Ovary (tissue), 9 donors: Measurements from ENCODE around the gene LIMA1. TPM values are rescaled to one million over a fixed set of nuclear protein-coding genes. Genes with fewer than 3 reads are reported as not detected.

Source experiments
- DNase-seq, 5 donors: peaks; one replicate each; pipeline ENCODE4 v3.0.0-alpha.2; 2019 to 2020
- H3K27ac ChIP-seq, 2 donors: fragments of 200-600 bp; one replicate each; pipeline versions ENCODE4 v1.5.1 to v1.8.0; 2019 to 2022
- H3K27me3 ChIP-seq: fragments of 200-600 bp; one replicate; pipeline ENCODE4 v1.8.0; 2022
- H3K36me3 ChIP-seq: fragments of 200-600 bp; sonication (generic); one replicate; pipeline ENCODE4 v1.5.1; 2019
- H3K4me1 ChIP-seq: one replicate; pipeline ENCODE4 v1.8.1; 2013; ENCODE audit warnings: mild to moderate bottlenecking, moderate library complexity; ENCODE audit not compliant: insufficient read depth
- H3K4me3 ChIP-seq: fragments of 200-600 bp; sonication (generic); one replicate; pipeline ENCODE4 v1.5.1; 2017
- H3K9me3 ChIP-seq, 2 donors: fragments of 200-600 bp in 1 of 2; sonication (generic) in 1 of 2; one replicate each; pipeline versions ENCODE4 v1.5.1 to v1.8.1; 2013 to 2019; ENCODE audit warnings: mild to moderate bottlenecking in 1 of 2, moderate library complexity in 1 of 2
- EP300 ChIP-seq: sonication (generic); formaldehyde crosslinking; IDR thresholded peaks from one replicate; pipeline ENCODE4 v1.6.1; 2017; ENCODE audit warnings: antibody characterized with exemption
- POLR2A ChIP-seq: fragments of 450-650 bp; IDR thresholded peaks from one replicate; pipeline ENCODE4 v1.6.1; 2017; ENCODE audit warnings: antibody characterized with exemption, mild to moderate bottlenecking, moderate library complexity
- WGBS, 3 donors: extraction: QIAGEN DNeasy Blood & Tissue Kit in 1 of 3; methylation state at CpG; one replicate each; pipeline versions ENCODE4 v1.1.5 to v1.1.7; 2013 to 2017; 5-methylcytosine and 5-hydroxymethylcytosine counted together
- intact Hi-C, 4 donors: fragments of 100-400 bp; cut with DNase I; formaldehyde crosslinking; loops; one replicate each; pipeline versions ENCODE4 v1.11.0 to v1.15.1; 2022 to 2023
- polyA plus RNA-seq, 2 donors: library from polyadenylated mRNA; stranded (reverse); fragments of 200-250 nt in 1 of 2; fragments of 350-450 nt in 1 of 2; fragmentation: Illumina TruSeq in 1 of 2; extraction: RNeasy Lipid Tissue Mini Kit (QIAGEN cat#74804) in 1 of 2; gene quantifications; one replicate each; pipeline ENCODE4 v1.2.3, GENCODE V29; 2013 to 2014
- total RNA-seq, 7 donors: library from RNA; depleted of rRNA in 2 of 7; stranded (reverse); fragments of >200 nt in 2 of 7; fragmentation: NEBNext Ultra II Directional in 3 of 7; extraction: Animal tissue kit (Norgen Biotek cat#: 25700) in 3 of 7; gene quantifications; one replicate each; pipeline versions ENCODE4 v1.1.0 to v1.2.4, GENCODE V29; 2016 to 2023
- TF ChIP-seq, protein P1 (sequence below), 3 donors: fragments of 450-650 bp in 2 of 3; fragments of 200-600 bp in 1 of 3; IDR thresholded peaks; one replicate each; pipeline versions ENCODE4 v1.5.1 to v1.8.0; 2016 to 2022; ENCODE audit warnings: antibody characterized with exemption in 3 of 3, mild to moderate bottlenecking in 1 of 3
- donor health status: DM: no; HTN: no; CAD: no; lungs with moderate emphysema.
- donor health status: DM: no; HTN: no; CAD: no.
- donor health status: Bipolar disorder and iron deficiency.
- donor health status: DM: yes; HTN: yes; CAD: no.
- donor health status: DM: no; HTN: no; CAD: no.
- donor health status: DM: yes; HTN: yes; CAD: no.

Gene LIMA1
- total and polyA plus RNA-seq, 9 donors, result 28.0 to 80.0 (median 45.2) TPM

DNA sequence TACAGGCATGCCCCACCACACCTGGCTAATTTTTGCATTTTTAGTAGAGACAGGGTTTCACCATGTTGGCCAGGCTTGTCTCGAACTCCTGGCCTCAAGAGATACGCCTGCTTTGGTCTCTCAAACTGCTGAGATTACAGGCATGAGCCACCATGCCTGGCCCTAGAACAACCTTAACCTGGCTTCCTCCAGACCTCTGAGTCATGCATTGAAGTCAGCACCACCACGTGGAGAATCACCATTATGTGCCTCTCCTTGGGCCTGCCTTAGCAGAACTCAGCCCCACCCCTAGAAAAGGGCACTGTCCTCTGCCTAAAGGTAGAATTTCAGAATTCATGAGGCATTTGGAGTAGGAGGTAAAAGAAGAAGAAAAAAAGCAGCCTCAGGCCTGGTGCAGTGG is 49.0 kb downstream of the LIMA1 start:
- Histone ChIP-seq H3K27ac (no peak overlapping the region), H3K9me3 (no peaks in the 10 kb centered on the region), H3K27me3 (no peaks in the 10 kb centered on the region), H3K4me1 (no peaks in the 10 kb centered on the region), H3K4me3 (no peak overlapping the region), H3K36me3 (no peaks in the 10 kb centered on the region)
- TF ChIP-seq, protein P1, sequence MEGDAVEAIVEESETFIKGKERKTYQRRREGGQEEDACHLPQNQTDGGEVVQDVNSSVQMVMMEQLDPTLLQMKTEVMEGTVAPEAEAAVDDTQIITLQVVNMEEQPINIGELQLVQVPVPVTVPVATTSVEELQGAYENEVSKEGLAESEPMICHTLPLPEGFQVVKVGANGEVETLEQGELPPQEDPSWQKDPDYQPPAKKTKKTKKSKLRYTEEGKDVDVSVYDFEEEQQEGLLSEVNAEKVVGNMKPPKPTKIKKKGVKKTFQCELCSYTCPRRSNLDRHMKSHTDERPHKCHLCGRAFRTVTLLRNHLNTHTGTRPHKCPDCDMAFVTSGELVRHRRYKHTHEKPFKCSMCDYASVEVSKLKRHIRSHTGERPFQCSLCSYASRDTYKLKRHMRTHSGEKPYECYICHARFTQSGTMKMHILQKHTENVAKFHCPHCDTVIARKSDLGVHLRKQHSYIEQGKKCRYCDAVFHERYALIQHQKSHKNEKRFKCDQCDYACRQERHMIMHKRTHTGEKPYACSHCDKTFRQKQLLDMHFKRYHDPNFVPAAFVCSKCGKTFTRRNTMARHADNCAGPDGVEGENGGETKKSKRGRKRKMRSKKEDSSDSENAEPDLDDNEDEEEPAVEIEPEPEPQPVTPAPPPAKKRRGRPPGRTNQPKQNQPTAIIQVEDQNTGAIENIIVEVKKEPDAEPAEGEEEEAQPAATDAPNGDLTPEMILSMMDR (IDR thresholded peaks at IDR 0.05), result no peak
- no peak for TF ChIP-seq EP300
- TF ChIP-seq POLR2A, result no peak
- no peak for DNase-seq
- intact Hi-C loops, result no loop called here
- 75 to 80% (median 76%) methylated on average over 3 of the region's 3 CpGs for WGBS, 3 donors

DNA sequence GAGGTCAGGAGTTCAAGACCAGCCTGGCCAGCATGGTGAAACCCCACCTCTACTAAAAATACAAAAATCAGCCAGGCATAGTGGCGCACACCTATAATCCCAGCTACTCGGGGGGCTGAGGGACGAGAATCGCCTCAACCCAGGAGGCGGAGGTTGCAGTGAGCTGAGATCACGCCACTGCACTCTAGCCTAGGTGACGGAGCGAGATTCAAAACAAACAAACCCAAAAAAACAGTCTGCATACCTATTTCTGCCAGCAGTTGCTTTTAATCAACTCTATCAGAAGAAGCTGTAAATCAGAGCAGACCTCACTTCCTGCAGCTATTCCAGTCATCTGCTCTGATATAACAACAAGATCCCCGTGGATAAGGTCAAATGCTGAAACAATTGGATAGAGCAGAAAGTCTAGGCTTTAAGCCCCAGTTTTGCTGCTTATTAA is 50.5 kb downstream of the LIMA1 start:
- no peak overlapping the region for H3K4me3 ChIP-seq
- no peak for TF ChIP-seq EP300
- TF ChIP-seq POLR2A, result no peak
- TF ChIP-seq, protein P1 (IDR thresholded peaks at IDR 0.05), result no peak
- no peaks in the 10 kb centered on the region for H3K4me1 ChIP-seq
- no peaks in the 10 kb centered on the region for H3K9me3 ChIP-seq
- H3K27me3 ChIP-seq, result no peaks in the 10 kb centered on the region
- no peak for DNase-seq
- WGBS, 3 donors, result 81 to 94% (median 90%) methylated on average over 9 of the region's 9 CpGs
- intact Hi-C loops, result no loop called here
- H3K27ac ChIP-seq, result no peak overlapping the region
- no peaks in the 10 kb centered on the region for H3K36me3 ChIP-seq

DNA sequence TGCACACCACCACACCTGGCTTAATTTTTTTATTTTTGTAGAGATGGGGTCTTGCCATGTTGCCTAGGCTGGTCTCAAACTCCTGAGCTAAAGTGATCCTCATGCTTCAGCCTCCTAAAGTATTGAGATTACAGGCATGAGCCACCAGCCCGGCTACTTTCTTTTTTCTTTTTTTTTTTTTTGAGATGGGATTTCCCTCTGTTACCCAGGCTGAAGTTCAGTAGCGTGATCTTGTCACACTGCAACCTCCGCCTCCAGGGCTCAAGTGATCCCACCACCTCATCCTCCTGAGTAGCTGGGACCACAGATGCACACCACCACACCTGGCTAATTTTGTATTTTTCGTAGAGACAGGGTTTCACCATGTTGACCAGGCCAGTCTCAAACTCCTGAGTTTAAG is 51.1 kb downstream of the LIMA1 start:
- Histone ChIP-seq H3K27ac (no peak overlapping the region), H3K4me1 (no peaks in the 10 kb centered on the region), H3K4me3 (no peak overlapping the region), H3K27me3 (no peaks in the 10 kb centered on the region), H3K36me3 (no peaks in the 10 kb centered on the region), H3K9me3 (no peaks in the 10 kb centered on the region)
- intact Hi-C loops, result no loop called here
- DNase-seq, result no peak
- WGBS, 3 donors, result 91 to 97% (median 93%) methylated on average over 4 of the region's 4 CpGs
- TF ChIP-seq EP300, result no peak
- TF ChIP-seq, protein P1 (IDR thresholded peaks at IDR 0.05), result no peak
- no peak for TF ChIP-seq POLR2A

DNA sequence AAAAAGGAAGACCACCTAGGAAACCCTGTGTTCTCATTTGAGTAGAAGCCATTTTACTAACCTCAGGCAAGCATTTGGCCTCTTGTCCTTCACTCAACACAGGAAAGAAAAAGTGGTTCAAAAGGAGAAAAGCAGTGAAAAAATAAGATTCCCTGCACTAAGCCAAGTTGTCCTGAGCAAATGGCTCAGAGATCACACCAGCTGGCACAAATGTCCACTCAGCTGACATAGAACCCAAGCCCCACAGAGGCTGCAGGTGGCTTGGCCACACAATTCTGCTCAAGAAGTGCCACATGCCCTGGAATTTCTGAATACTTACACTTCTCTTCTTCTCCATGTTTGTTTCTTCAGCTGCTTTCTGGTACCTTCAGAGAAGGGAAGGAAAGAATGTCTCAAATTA is 52.0 kb downstream of the LIMA1 start:
- no peak for DNase-seq
- intact Hi-C loops, result no loop called here
- no peak overlapping the region for H3K27ac ChIP-seq

More for the DNA sequence above, 52.0 kb downstream of the LIMA1 start:
- TF ChIP-seq, protein P1 (IDR thresholded peaks at IDR 0.05), result no peak
- TF ChIP-seq EP300 (no peak), POLR2A (no peak)
- no peak overlapping the region for H3K4me3 ChIP-seq
- H3K4me1 ChIP-seq, result no peaks in the 10 kb centered on the region
- H3K9me3 ChIP-seq, result no peaks in the 10 kb centered on the region
- no peaks in the 10 kb centered on the region for H3K36me3 ChIP-seq
- no peaks in the 10 kb centered on the region for H3K27me3 ChIP-seq
